Neural cell (in vitro differentiated cells): ENCODE data around the gene BANP.

Experiments used
- EZH2 ChIP-seq: fragments of 200-600, 300-800 bp; shearing (Covaris generic), sonication (generic); IDR thresholded peaks from 2 replicates; pipeline ENCODE4 v1.6.1; 2014; ENCODE audit warnings: antibody characterized with exemption, low read length, borderline replicate concordance, mild to moderate bottlenecking; ENCODE audit not compliant: insufficient read depth, poor library complexity, severe bottlenecking
- POLR2AphosphoS5 ChIP-seq: IDR thresholded peaks from 2 replicates; pipeline ENCODE4 v1.6.1; 2012
- REST ChIP-seq: IDR thresholded peaks from 2 replicates; pipeline ENCODE4 v1.6.1; 2012; ENCODE audit warnings: borderline replicate concordance
- TF ChIP-seq, protein P1 (sequence below): fragments of 450-650 bp; IDR thresholded peaks from 2 replicates; pipeline ENCODE4 v1.5.1; 2014; ENCODE audit warnings: antibody characterized with exemption, mild to moderate bottlenecking, moderate library complexity; ENCODE audit not compliant: poor library complexity, severe bottlenecking

- TF ChIP-seq, protein P1, sequence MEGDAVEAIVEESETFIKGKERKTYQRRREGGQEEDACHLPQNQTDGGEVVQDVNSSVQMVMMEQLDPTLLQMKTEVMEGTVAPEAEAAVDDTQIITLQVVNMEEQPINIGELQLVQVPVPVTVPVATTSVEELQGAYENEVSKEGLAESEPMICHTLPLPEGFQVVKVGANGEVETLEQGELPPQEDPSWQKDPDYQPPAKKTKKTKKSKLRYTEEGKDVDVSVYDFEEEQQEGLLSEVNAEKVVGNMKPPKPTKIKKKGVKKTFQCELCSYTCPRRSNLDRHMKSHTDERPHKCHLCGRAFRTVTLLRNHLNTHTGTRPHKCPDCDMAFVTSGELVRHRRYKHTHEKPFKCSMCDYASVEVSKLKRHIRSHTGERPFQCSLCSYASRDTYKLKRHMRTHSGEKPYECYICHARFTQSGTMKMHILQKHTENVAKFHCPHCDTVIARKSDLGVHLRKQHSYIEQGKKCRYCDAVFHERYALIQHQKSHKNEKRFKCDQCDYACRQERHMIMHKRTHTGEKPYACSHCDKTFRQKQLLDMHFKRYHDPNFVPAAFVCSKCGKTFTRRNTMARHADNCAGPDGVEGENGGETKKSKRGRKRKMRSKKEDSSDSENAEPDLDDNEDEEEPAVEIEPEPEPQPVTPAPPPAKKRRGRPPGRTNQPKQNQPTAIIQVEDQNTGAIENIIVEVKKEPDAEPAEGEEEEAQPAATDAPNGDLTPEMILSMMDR, result no peak
- TF ChIP-seq REST (no peak), POLR2AphosphoS5 (no peak), EZH2 (no peak)
These were observed 25.4 kb downstream of the BANP start for GRCh38 chr16:87976665-87977064.
